ENCODE results near the gene LSM6.

The LSM6 gene

GRCh38 chr4:146235654-146236177 is 60.2 kb downstream of the LSM6 start:
- TF ChIP-seq CTCF (IDR thresholded peaks at IDR 0.05) = no peak

- TF ChIP-seq CTCF (IDR thresholded peaks at IDR 0.05) = no peak
These were observed 60.7 kb downstream of the LSM6 start for GRCh38 chr4:146236216-146236615.

- no peak for TF ChIP-seq CTCF (IDR thresholded peaks at IDR 0.05)
These were observed 61.6 kb downstream of the LSM6 start for GRCh38 chr4:146237092-146237491.

GRCh38 chr4:146238107-146238506 is 62.6 kb downstream of the LSM6 start:
- no peak for TF ChIP-seq CTCF (IDR thresholded peaks at IDR 0.05)
